HEK293 (cell line): ENCODE data around the gene DIP2B.

Experiments
- KLF10 ChIP-seq: fragments of 450-650 bp; IDR thresholded peaks from 2 replicates; pipeline ENCODE4 v1.5.1; 2018; ENCODE audit warnings: missing biosample characterization, mild to moderate bottlenecking, missing genetic modification characterization
- YY1 ChIP-seq: fragments of 450-650 bp; formaldehyde crosslinking; IDR thresholded peaks from 2 replicates; pipeline ENCODE4 v1.5.1; 2018; ENCODE audit warnings: missing biosample characterization, missing genetic modification characterization
- ZFP41 ChIP-seq: fragments of 450-650 bp; formaldehyde crosslinking; IDR thresholded peaks from 2 replicates; pipeline ENCODE4 v1.5.1; 2016; ENCODE audit warnings: missing biosample characterization, missing genetic modification characterization, borderline replicate concordance
- ZNF121 ChIP-seq: fragments of 450-650 bp; formaldehyde crosslinking; IDR thresholded peaks from 2 replicates; pipeline ENCODE4 v1.5.1; 2016; ENCODE audit warnings: missing biosample characterization, missing genetic modification characterization
- ZNF157 ChIP-seq: fragments of 450-650 bp; formaldehyde crosslinking; IDR thresholded peaks from 2 replicates; pipeline ENCODE4 v1.5.1; 2016; ENCODE audit warnings: missing biosample characterization, missing genetic modification characterization
- ZNF274 ChIP-seq, 2 experiments: fragments of 200-500 bp in 1 of 2; fragments of 450-650 bp in 1 of 2; sonication (Bioruptor generic) in 1 of 2; formaldehyde crosslinking in 1 of 2; IDR thresholded peaks; 2 replicates each; pipeline versions ENCODE4 v1.5.1 to v1.6.1; 2014 to 2016; ENCODE audit warnings: borderline replicate concordance in 1 of 2, inconsistent platforms in 1 of 2, low read length in 1 of 2, missing biosample characterization in 1 of 2, missing genetic modification characterization in 1 of 2
- ZNF560 ChIP-seq: fragments of 450-650 bp; formaldehyde crosslinking; IDR thresholded peaks from 2 replicates; pipeline ENCODE4 v1.5.1; 2017; ENCODE audit warnings: missing biosample characterization, missing genetic modification characterization, borderline replicate concordance
- ZNF600 ChIP-seq: fragments of 450-650 bp; formaldehyde crosslinking; IDR thresholded peaks from 2 replicates; pipeline ENCODE4 v1.5.1; 2016; ENCODE audit warnings: missing biosample characterization, missing genetic modification characterization
- ZNF776 ChIP-seq: fragments of 450-650 bp; formaldehyde crosslinking; IDR thresholded peaks from 2 replicates; pipeline ENCODE4 v1.5.0; 2017; ENCODE audit warnings: missing biosample characterization, missing genetic modification characterization, borderline replicate concordance
- TF ChIP-seq, protein P1 (sequence below): fragments of 450-650 bp; formaldehyde crosslinking; IDR thresholded peaks from 2 replicates; pipeline ENCODE4 v1.5.1; 2016; ENCODE audit warnings: missing biosample characterization, missing genetic modification characterization

- no peak for TF ChIP-seq ZNF776
- no peak for TF ChIP-seq ZNF600 (tag by site-specific recombination)
- no peak for TF ChIP-seq ZFP41 (tag by site-specific recombination)
- TF ChIP-seq ZNF121 (tag by site-specific recombination) = no peak
- no peak for TF ChIP-seq KLF10 (tag by site-specific recombination)
- TF ChIP-seq ZNF560 (tag by site-specific recombination) = no peak
- TF ChIP-seq, protein P1, sequence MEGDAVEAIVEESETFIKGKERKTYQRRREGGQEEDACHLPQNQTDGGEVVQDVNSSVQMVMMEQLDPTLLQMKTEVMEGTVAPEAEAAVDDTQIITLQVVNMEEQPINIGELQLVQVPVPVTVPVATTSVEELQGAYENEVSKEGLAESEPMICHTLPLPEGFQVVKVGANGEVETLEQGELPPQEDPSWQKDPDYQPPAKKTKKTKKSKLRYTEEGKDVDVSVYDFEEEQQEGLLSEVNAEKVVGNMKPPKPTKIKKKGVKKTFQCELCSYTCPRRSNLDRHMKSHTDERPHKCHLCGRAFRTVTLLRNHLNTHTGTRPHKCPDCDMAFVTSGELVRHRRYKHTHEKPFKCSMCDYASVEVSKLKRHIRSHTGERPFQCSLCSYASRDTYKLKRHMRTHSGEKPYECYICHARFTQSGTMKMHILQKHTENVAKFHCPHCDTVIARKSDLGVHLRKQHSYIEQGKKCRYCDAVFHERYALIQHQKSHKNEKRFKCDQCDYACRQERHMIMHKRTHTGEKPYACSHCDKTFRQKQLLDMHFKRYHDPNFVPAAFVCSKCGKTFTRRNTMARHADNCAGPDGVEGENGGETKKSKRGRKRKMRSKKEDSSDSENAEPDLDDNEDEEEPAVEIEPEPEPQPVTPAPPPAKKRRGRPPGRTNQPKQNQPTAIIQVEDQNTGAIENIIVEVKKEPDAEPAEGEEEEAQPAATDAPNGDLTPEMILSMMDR (tag by site-specific recombination) = no peak
- TF ChIP-seq YY1 = no peak
- TF ChIP-seq ZNF157 (tag by site-specific recombination) = no peak
- no peak for TF ChIP-seq ZNF274 (IDR thresholded peaks at IDR 0.05; ENCODE audit: low read length)
- no peak for TF ChIP-seq ZNF274 (tag by site-specific recombination; IDR thresholded peaks at IDR 0.05; ENCODE audit: borderline replicate concordance)
These were observed 32.7 kb downstream of the DIP2B start for GRCh38 chr12:50537538-50537919.
